GM18861 (cell line): Measurements from ENCODE around the gene PRKAR1A.

Experiments used
- ATAC-seq: cut with Tn5 transposase; IDR thresholded peaks from one replicate; pipeline ENCODE4 v1.9.1; 2021; ENCODE audit not compliant: unreplicated experiment

Gene PRKAR1A

DNA sequence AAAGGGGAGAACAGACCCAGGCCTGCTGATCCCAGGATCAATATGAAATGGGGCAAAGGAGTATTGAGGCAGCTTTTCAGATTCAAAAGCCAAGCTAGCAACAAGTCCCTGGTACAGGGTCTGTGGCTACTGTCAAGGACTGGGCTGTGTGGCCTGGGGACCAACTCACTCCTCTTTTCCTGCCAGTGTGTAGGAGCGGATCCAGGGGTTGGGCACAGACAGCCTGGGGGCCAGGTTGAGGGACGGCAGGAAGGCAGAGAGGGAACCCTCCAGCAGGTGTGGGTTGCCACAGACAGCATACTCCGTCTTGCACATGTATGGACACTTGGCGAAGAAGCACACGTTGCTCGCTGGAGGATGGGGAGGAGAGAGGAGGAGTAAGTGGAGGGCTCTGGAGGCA is 29.6 kb downstream of the PRKAR1A start:
- ATAC-seq, result no peak

- ATAC-seq, result no peak
Measured at GRCh38 chr17:68542698-68543463, 30.7 kb downstream of the PRKAR1A start.

DNA sequence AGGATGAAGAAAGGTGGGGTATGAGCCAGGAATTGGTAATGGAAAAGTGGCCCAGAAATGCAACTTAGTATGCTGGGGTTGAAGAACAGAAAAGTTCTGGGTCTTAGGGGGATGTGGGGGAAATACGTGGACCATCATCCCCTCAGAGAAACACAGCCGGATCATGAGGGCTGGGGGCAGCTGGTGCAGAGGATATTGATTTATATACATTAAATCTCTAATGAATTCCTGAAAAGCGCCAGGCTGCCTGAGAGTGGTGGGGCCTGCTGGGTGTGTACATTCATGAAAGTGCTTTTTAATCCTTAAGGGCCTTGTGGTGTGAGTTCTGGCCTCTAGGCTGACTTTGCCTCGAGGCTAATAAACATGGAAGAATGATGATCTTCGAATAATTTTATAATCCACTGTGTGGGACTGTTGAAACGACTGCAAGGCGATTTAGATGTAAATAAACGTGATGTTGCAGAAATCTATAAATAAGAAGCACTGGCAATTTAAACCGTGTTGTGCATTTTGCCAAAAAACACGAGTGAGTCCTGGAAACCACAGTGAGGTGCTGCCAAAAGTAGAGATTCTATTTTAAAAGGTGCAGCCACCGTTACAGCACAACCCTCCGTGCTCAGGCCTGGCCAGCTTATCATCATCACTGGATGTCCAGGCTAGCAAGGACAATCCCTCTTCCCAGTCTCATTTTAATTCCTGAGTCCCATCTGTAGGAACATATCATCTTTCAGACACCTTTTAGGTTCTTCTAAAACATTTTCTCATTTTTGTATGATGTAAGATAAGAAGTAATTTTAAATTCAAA is 32.1 kb downstream of the PRKAR1A start:
- no peak for ATAC-seq

DNA sequence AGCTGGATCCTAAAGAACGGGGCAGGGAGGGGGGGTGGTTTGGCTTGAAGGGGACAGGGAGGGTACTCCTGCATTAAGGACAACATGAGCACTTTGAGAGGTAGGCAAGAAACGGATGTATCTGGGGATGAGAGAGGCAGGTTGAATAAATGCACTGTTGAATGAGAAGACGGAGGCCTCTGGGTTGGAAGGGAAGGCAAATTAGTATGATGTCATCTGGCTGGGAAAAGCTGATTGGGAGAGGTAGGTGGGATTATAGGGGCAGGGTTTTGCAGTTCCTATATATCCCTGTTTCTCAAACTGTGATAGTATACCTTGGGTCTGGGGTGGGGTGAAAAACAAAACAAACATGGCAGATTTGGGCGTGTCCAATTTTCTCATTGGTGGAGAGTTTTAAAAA is 44.3 kb downstream of the PRKAR1A start:
- no peak for ATAC-seq

DNA sequence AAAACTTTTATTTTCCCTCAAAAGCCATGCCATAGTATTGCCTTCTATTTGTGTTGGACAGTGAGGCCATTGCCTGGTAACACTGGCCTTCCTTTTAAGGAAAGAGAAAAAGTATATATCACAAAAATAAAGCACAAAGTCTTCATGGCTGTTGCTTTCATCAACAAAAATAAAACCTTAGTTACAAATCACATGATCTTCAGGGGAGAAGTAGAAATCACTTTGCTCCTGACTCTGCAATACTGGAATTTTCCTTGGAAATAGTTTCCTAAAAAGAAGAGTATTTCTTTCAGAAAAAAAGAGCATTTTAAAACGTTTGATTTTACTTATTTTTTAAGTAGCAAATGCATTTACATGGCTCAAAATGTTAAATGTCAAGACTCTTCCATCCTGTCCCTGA is 47.1 kb downstream of the PRKAR1A start:
- ATAC-seq, result no peak

- ATAC-seq, result no peak
Measured at GRCh38 chr17:68560966-68561720, 48.9 kb downstream of the PRKAR1A start.

GRCh38 chr17:68562736-68563135 is 50.5 kb downstream of the PRKAR1A start:
- no peak for ATAC-seq

DNA sequence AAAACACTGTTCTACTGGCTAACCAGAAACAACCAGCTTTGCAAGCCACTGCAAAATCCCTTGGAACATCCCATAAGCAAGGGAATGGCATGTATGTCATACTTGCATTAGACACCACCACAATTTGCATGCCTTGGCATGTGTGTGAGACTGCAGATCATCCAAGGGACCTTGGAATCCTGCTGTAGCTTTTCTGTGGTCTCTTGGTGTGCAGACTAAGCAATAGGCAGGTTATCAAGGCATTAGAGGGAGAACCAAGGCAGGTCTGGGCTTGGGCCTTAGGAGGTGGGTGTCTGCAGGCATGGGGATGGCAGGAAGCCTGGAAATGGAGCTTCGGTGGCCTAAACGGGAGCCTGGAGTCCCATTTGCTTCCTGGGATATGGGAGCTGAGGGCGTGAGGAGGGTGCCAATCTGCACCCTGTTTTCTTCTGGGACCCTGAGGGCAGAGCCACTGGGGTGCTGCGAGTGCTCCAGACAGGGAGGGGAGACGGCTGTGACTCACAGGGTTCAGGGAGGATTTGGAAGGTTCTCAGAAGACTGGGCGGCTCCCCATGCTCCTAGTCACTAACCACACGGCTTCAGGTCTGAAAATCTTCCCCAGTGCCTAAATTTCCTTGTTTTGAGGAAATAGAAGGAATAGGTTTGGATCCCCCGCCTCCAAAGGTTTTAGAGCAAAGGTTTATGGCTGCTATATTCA is 52.3 kb downstream of the PRKAR1A start:
- no peak for ATAC-seq

DNA sequence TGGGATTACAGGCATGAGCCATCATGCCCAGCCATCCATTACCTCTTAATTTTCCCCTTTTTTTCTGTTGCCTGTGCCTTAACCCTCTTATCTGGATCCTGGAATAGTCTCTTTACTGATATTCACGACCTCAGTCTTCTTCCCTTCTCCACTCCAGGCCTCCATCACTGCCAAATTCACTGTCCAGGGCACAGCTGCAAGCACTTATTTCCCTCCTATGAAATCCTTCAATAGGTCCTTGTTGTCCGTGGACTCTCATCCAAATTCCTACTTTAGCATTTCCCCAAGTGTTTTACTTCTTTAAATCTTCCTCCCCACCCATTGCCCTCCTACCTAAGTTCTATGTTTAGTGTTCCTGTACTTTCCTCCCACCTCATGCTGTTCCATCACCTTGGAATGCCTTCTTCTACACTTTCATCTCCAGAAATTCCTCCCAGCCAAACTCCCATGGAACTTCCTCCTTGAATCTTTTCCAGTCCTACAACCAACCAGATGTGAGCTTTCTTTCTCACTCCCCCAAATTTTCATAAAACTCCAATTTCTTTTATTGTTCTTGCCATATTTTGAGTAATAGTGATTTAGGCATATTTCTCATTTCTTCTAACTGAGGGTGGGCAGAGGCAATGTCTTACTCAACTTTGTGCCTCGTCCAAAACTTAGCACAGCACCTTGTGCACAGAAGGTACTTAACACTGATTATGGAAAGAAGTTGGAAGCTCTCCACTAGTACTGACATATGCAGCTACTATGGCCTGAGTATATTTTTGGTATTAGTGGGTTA is 53.6 kb downstream of the PRKAR1A start:
- ATAC-seq, result no peak

DNA sequence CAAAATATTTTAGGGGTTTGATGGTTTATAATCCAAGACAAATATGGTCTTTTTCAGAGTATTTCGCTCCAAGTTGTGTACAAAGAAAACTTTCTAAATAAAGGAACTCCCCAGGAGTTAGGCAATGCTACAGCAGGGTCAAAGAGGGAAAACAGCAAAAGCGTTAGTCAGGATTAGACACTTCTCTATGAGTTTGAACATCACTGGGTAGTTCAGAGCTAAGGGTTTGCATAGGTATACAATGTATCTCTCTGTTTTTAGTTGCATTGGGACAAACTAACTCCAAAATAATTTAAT is 54.2 kb downstream of the PRKAR1A start:
- ATAC-seq, result no peak

GRCh38 chr17:68567035-68567434 is 54.8 kb downstream of the PRKAR1A start:
- ATAC-seq, result no peak

- no peak for ATAC-seq
Measured at GRCh38 chr17:68567581-68567980, 55.4 kb downstream of the PRKAR1A start.

DNA sequence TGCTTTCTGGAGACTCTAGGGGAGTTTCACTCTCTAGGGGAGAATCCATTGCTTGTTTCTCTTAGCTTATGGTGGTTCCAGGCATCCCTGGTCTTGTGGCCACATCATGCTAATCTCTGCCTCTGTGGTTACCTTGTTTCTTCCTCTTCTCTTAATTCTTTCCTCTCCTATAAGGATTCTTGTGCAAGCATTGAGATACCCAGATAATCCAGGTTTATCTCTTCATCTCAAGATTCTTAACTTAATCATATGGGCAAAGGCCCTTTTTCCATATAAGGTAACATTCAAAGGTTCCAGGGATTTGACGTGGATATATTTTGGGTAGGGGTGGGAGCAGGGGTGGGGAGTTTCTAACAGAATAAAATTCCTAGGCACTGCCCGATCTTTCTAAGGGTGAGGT is 56.4 kb downstream of the PRKAR1A start:
- ATAC-seq, result no peak

- no peak for ATAC-seq
Measured at GRCh38 chr17:68569346-68569745, 57.1 kb downstream of the PRKAR1A start.

DNA sequence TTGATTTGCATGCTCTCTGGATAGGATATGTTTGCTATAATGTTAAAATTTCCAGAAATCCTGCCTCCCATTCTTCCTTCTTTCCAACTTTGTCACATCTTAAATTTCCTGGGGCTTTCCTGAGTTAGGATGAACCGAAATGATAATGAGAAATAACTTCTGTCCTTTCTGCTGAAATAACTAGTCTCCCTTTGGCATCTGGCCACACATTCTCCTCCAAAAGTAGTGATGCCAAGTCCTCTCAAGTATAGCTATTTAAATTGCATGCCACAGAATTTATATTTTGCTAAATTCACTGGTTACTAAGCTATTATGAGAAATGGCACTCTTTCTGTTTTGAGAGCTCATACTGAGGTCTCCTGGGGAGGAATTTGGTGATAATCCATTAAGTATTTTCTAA is 58.3 kb downstream of the PRKAR1A start:
- ATAC-seq, result no peak

DNA sequence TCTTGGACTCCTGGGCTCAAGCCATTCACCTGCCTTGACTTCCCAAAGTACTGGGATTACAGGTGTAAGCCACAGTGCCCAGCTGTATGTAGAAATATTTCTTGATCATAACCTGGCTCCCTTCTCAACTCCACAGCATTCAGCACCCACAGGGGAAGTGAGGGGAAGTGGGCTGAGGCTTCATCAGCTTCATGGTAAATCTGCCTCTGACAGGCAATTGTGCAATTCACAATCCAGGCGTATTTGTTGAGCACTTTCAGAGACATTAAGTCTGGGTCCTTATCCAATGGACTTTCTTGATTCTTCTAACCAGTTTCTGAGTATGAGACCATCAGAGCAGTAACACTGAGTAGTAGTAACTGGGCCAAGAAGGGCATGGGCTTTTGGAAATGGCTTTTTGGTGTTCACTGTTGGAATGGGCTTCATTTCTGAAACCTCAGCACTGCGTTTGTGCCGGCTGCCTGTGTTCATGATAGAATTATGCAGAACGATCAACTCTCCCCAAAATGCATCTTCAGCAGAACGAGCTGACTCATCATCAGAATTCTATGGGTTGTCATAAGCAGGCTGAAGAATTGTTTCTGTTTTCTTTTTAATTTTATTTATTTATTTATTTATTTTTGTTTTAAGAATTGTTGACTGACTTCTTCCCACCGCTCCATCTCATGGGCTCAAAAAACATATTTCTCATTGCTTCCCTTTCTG is 60.1 kb downstream of the PRKAR1A start:
- no peak for ATAC-seq

GRCh38 chr17:68573338-68573737 is 61.1 kb downstream of the PRKAR1A start:
- ATAC-seq, result no peak

- no peak for ATAC-seq
Measured at GRCh38 chr17:68576137-68576536, 63.9 kb downstream of the PRKAR1A start.

GRCh38 chr17:68576811-68577496 is 64.7 kb downstream of the PRKAR1A start:
- no peak for ATAC-seq

- ATAC-seq, result no peak
Measured at GRCh38 chr17:68577497-68577821, 65.2 kb downstream of the PRKAR1A start.
